Esophagus squamous epithelium (tissue), 4 donors: ENCODE results near the gene NYAP1.

Experiments
- POLR2A ChIP-seq, 4 donors: fragments of 450-650 bp; IDR thresholded peaks; one replicate each; pipeline ENCODE4 v1.6.1; 2017; ENCODE audit warnings: antibody characterized with exemption in 4 of 4, mild to moderate bottlenecking in 4 of 4, moderate library complexity in 3 of 4
- TF ChIP-seq, protein P1 (sequence below), 6 experiments: fragments of 450-650 bp in 4 of 6; fragments of 200-600 bp in 2 of 6; sonication (generic) in 2 of 6; IDR thresholded peaks; one replicate each; pipeline ENCODE4 v1.5.1; 2016 to 2019; ENCODE audit warnings: antibody characterized with exemption in 6 of 6, mild to moderate bottlenecking in 4 of 6, moderate library complexity in 4 of 6

DNA sequence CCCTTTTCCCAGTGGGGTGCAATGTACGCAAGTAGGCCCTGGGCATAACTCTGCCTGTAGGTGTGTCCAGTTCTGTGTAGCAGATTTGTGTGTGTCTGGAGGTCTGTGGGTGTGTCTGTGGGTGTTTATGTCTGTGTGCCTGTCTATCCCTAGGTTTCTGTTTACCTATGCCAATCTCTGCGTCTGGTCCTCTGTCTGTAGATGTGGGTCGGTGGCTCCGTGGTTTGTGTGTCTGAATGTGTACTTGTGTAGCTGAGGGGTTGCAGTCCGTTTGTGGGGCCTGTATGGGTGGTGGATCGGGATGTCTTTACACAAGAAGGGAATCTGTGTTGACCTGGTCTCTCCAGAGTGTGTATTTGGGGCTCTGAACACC lies 932 bp downstream of the NYAP1 start:
- TF ChIP-seq POLR2A (IDR thresholded peaks at IDR 0.05), result no peak
- TF ChIP-seq, protein P1, sequence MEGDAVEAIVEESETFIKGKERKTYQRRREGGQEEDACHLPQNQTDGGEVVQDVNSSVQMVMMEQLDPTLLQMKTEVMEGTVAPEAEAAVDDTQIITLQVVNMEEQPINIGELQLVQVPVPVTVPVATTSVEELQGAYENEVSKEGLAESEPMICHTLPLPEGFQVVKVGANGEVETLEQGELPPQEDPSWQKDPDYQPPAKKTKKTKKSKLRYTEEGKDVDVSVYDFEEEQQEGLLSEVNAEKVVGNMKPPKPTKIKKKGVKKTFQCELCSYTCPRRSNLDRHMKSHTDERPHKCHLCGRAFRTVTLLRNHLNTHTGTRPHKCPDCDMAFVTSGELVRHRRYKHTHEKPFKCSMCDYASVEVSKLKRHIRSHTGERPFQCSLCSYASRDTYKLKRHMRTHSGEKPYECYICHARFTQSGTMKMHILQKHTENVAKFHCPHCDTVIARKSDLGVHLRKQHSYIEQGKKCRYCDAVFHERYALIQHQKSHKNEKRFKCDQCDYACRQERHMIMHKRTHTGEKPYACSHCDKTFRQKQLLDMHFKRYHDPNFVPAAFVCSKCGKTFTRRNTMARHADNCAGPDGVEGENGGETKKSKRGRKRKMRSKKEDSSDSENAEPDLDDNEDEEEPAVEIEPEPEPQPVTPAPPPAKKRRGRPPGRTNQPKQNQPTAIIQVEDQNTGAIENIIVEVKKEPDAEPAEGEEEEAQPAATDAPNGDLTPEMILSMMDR (IDR thresholded peaks at IDR 0.05), result no peak
